ENCODE results near the gene ZNF236. TPM values are rescaled to one million over a fixed set of nuclear protein-coding genes. Genes with fewer than 3 reads are reported as not detected.
"Not testable (repeated sequence)": the region's sequence is repeated elsewhere in the genome, so short reads cannot be mapped to it uniquely, and the experiment has no call there.

Gene ZNF236
- total and polyA plus RNA-seq, 2 donors = 4.0 to 10.4 TPM

DNA sequence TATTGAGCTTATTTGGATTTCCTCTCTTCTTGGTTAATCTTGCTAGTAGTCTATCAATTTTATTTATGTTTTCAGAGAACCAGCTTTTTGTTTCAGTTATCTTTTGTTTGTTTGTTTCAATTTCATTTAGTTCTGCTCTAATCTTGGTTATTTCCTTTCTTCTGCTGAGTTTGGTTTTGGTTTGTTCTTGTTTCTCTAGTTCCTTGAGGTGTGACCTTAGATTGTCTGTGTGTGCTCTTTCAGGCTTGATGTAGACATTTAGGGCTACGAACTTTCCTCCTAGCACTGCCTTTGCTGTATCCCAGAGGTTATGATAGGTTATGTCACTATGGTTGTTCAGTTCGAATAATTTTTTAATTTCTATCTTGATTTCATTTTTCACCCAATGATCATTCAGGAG is 141.6 kb downstream of the ZNF236 start:
- peaks cover 23 to 33% of the 10 kb centered on the region in 2 donors for H3K36me3 ChIP-seq (ENCODE audit: control insufficient read depth in 2 of 2, insufficient read depth in 2 of 2, low read length in 1 of 2)
- no peak overlapping the region for H3K4me3 ChIP-seq (ENCODE audit: low read length in 2 of 2)
- 95% methylated on average over 2 of the region's 2 CpGs for WGBS
- no peaks in the 10 kb centered on the region for H3K9me3 ChIP-seq (ENCODE audit: control insufficient read depth in 2 of 2, insufficient read depth in 1 of 2, low read length in 1 of 2)
- DNase-seq (ENCODE audit: low read depth in 6 of 9, low spot score in 9 of 9) = no peak
- peaks cover 0 to 3% of the 10 kb centered on the region in 2 donors for H3K4me1 ChIP-seq (ENCODE audit: control insufficient read depth in 2 of 2, insufficient read depth in 2 of 2, low read length in 2 of 2)
- H3K27me3 ChIP-seq (ENCODE audit: control insufficient read depth in 2 of 2, insufficient read depth in 1 of 2, low read length in 1 of 2) = no peaks in the 10 kb centered on the region
- H3K27ac ChIP-seq (ENCODE audit: low read depth in 1 of 2, low read length in 1 of 2) = no peak overlapping the region

DNA sequence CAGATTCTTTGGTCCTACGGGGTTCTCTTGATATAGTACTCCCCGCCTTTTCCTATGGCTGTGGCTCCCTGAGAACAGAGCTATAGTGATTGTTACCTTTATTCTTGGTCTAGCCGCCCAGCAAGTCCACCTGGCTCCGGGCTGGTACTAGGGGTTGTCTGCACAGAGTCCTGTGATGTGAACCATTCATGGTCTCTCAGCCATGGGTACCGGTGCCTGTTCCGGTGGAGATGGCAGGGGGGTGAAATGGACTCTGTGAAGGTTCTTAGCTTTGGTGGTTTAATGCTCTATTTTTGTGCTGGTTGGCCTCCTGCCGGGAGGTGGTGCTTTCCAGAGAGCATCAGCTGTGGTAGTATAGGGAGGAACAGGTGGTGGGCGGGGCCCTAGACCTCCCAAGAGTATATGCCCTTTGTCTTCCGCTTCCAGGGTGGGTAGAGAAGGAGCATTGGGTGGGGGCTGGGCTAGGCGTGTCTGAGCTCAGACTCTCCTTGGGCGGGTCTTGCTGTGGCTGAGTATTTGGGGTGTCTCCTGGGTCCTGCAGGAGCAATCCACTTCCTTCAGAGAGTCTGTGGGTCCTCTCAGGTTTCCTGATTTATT is 143.3 kb downstream of the ZNF236 start:
- H3K36me3 ChIP-seq (ENCODE audit: control insufficient read depth in 2 of 2, insufficient read depth in 2 of 2, low read length in 1 of 2) = peaks cover 9 to 21% of the 10 kb centered on the region in 2 donors
- not testable (repeated sequence) for H3K27me3 ChIP-seq (ENCODE audit: control insufficient read depth in 2 of 2, insufficient read depth in 1 of 2, low read length in 1 of 2); H3K9me3 ChIP-seq (ENCODE audit: control insufficient read depth in 2 of 2, insufficient read depth in 1 of 2, low read length in 1 of 2); H3K27ac ChIP-seq (ENCODE audit: low read depth in 1 of 2, low read length in 1 of 2); H3K4me3 ChIP-seq (ENCODE audit: low read length in 2 of 2); H3K4me1 ChIP-seq (ENCODE audit: control insufficient read depth in 2 of 2, insufficient read depth in 2 of 2, low read length in 2 of 2); DNase-seq (ENCODE audit: low read depth in 6 of 9, low spot score in 9 of 9)
- WGBS = 96% methylated on average over 11 of the region's 11 CpGs

DNA sequence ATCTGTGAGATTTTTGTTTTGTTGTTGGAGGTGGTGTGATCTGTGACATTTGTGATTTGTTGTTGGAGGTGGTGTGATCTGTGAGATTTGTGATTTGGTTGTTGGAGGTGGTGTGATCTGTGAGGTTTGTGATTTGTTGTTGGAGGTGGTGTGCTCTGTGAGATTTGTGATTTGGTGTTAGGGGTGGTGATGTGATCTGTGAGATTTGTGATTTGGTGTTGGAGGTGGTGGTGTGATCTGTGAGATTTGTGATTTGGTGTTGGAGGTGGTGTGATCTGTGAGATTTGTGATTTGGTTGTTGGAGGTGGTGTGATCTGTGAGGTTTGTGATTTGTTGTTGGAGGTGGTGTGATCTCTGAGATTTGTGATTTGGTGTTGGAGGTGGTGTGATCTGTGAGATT is 144.9 kb downstream of the ZNF236 start:
- H3K4me3 ChIP-seq (ENCODE audit: low read length in 2 of 2); H3K27me3 ChIP-seq (ENCODE audit: control insufficient read depth in 2 of 2, insufficient read depth in 1 of 2, low read length in 1 of 2); H3K27ac ChIP-seq (ENCODE audit: low read depth in 1 of 2, low read length in 1 of 2); H3K9me3 ChIP-seq (ENCODE audit: control insufficient read depth in 2 of 2, insufficient read depth in 1 of 2, low read length in 1 of 2); DNase-seq (ENCODE audit: low read depth in 6 of 9, low spot score in 9 of 9); H3K4me1 ChIP-seq (ENCODE audit: control insufficient read depth in 2 of 2, insufficient read depth in 2 of 2, low read length in 2 of 2): not testable (repeated sequence)
- peaks cover 5 to 18% of the 10 kb centered on the region in 2 donors for H3K36me3 ChIP-seq (ENCODE audit: control insufficient read depth in 2 of 2, insufficient read depth in 2 of 2, low read length in 1 of 2)

DNA sequence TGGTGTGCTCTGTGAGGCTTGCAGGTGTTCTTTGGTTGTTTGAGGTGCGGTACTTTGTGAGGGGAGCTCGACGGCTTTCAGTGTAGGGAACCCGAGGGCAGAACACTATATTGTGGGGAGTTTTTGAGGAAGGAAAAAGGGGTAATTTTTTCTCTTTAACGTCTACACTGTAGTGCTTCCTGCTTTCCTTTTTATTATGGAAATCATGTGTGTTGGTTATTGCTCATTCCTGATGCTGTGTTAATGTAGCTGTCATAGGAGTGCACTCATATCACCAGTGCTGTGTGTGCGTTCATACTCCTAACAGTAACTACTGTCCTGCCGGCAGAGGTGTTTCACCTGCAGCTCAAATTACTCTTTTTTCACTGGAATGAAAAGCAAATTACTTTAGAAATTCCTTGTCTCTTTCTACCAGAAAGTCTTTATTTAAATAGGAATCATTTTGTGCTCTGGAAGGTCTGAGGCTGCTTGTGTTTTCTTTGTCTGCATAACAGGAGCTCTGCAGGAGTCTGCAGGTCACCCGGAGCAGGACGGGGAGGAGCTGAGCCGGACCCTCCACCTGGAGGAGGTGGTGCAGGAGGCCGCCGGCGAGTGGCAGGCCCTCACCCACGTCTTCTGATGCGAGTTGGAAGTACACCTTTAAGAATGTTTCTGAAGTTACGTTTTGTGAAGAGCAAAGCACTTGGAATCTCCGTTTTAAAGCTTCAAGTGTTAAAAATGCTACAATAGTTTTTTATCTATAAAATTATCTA is 145.5 kb downstream of the ZNF236 start:
- H3K27ac ChIP-seq (ENCODE audit: low read depth in 1 of 2, low read length in 1 of 2) = no peak overlapping the region
- no peak overlapping the region for H3K4me3 ChIP-seq (ENCODE audit: low read length in 2 of 2)
- H3K9me3 ChIP-seq (ENCODE audit: control insufficient read depth in 2 of 2, insufficient read depth in 1 of 2, low read length in 1 of 2) = no peaks in the 10 kb centered on the region
- H3K27me3 ChIP-seq (ENCODE audit: control insufficient read depth in 2 of 2, insufficient read depth in 1 of 2, low read length in 1 of 2) = no peaks in the 10 kb centered on the region
- H3K4me1 ChIP-seq (ENCODE audit: control insufficient read depth in 2 of 2, insufficient read depth in 2 of 2, low read length in 2 of 2) = peaks cover 0 to 7% of the 10 kb centered on the region in 2 donors
- DNase-seq (ENCODE audit: low read depth in 6 of 9, low spot score in 9 of 9) = no peak
- peaks cover 5 to 18% of the 10 kb centered on the region in 2 donors for H3K36me3 ChIP-seq (ENCODE audit: control insufficient read depth in 2 of 2, insufficient read depth in 2 of 2, low read length in 1 of 2)
- 68% methylated on average over 17 of the region's 17 CpGs for WGBS

DNA sequence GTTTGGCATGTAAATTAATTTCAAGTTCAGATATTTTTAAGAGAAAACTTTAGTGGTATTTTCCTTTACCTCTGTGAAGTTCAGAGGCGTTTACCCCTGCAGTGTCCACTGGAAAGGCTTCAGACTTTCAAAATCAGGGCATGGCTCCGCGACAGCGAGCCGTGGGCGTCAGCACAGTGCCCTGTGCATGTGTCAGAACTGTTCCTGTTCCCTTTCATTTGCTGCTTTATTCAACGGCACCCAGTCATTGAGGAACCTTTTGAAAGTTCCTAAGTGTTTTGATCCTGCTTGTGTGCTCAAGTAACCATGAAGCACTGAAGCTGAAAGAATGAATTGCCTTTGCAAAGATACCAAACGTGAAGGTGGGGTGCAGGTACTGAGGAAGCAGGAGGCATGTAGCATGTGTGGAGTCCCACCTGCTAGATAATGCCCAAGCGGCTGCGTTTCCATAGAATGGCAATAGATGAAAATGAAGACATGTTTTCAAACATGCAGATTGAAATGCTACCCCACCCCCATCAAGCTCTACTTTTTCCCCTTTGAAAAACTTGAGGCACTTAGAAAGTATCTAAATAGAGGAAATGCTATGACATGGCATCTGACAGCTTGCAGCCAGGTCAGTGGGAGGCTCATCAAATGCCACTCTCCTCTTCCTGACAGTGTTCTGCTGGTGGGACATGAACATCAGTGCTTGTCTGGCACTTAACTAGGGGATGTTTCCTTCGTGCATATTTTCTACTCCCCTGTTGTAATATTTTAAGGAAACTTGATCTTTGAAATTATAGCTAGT is 148.6 kb downstream of the ZNF236 start:
- DNase-seq (ENCODE audit: low read depth in 6 of 9, low spot score in 9 of 9) = no peak
- WGBS = 86% methylated on average over 11 of the region's 11 CpGs
- H3K27ac ChIP-seq (ENCODE audit: low read depth in 1 of 2, low read length in 1 of 2) = no peak overlapping the region
- peaks cover 0 to 15% of the 10 kb centered on the region in 2 donors for H3K4me1 ChIP-seq (ENCODE audit: control insufficient read depth in 2 of 2, insufficient read depth in 2 of 2, low read length in 2 of 2)
- H3K4me3 ChIP-seq (ENCODE audit: low read length in 2 of 2) = no peak overlapping the region
- no peaks in the 10 kb centered on the region for H3K27me3 ChIP-seq (ENCODE audit: control insufficient read depth in 2 of 2, insufficient read depth in 1 of 2, low read length in 1 of 2)
- H3K36me3 ChIP-seq (ENCODE audit: control insufficient read depth in 2 of 2, insufficient read depth in 2 of 2, low read length in 1 of 2) = peaks cover 5 to 21% of the 10 kb centered on the region in 2 donors
- no peaks in the 10 kb centered on the region for H3K9me3 ChIP-seq (ENCODE audit: control insufficient read depth in 2 of 2, insufficient read depth in 1 of 2, low read length in 1 of 2)

DNA sequence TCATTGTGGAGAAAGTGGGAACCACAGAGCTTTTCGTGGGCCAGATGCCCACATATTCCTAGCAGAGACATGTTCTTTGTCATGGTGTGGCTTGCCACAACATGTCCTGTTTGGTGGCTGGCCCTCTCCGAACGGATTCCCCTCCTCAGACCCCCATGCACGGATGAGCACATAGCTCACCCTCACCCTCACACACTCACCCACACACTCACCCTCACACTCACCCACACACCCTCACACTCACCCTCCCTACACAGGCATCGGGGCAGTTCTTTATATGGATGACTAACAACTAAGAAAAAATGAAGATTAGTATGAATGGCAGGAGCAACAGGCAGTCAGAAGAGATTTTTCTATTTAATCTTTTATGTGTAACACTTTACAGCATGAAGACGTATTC is 149.9 kb downstream of the ZNF236 start:
- Histone ChIP-seq H3K36me3 (ENCODE audit: control insufficient read depth in 2 of 2, insufficient read depth in 2 of 2, low read length in 1 of 2) (peaks cover 0 to 15% of the 10 kb centered on the region in 2 donors), H3K9me3 (ENCODE audit: control insufficient read depth in 2 of 2, insufficient read depth in 1 of 2, low read length in 1 of 2) (no peaks in the 10 kb centered on the region), H3K27ac (ENCODE audit: low read depth in 1 of 2, low read length in 1 of 2) (no peak overlapping the region), H3K4me3 (ENCODE audit: low read length in 2 of 2) (no peak overlapping the region), H3K4me1 (ENCODE audit: control insufficient read depth in 2 of 2, insufficient read depth in 2 of 2, low read length in 2 of 2) (peaks cover 0 to 15% of the 10 kb centered on the region in 2 donors), H3K27me3 (ENCODE audit: control insufficient read depth in 2 of 2, insufficient read depth in 1 of 2, low read length in 1 of 2) (no peaks in the 10 kb centered on the region)
- DNase-seq (ENCODE audit: low read depth in 6 of 9, low spot score in 9 of 9) = no peak
- 95% methylated on average over 6 of the region's 6 CpGs for WGBS

DNA sequence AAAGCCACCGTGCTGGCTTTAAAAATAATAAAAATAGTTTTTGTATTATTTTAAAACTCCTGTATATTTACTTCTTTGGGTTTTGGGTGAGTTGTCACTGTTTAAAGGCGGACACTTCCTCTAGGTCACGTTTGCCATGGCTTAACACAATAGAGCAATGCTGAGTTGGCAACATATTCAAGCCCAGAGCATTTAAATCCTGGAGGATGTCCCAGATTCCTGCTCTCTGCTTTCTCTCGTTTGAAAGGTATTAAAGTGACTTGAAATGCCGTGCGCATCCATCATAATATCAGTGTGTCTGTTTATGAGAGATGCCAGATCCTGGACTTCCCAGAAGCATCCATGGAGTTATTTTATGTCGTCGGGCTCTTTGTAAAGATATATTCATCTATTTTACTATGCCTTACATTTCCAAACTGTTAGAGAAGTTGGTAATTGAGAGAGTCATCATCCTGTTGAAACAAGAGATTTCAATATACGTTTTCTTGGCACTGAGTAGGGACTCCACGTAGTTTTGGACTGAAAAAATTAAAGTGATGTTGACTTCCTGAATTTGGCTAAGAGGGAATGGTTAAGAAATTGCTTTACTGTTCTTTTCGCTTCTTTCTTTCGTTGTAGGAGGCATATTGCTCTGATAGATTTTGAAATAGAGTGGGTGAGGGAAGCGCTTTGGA is 150.6 kb downstream of the ZNF236 start:
- H3K27me3 ChIP-seq (ENCODE audit: control insufficient read depth in 2 of 2, insufficient read depth in 1 of 2, low read length in 1 of 2) = no peaks in the 10 kb centered on the region
- WGBS = 93% methylated on average over 13 of the region's 13 CpGs
- peaks cover 0 to 13% of the 10 kb centered on the region in 2 donors for H3K36me3 ChIP-seq (ENCODE audit: control insufficient read depth in 2 of 2, insufficient read depth in 2 of 2, low read length in 1 of 2)
- H3K27ac ChIP-seq (ENCODE audit: low read depth in 1 of 2, low read length in 1 of 2) = peak overlapping the region in 1 of 2 donors; percentile 32
- H3K9me3 ChIP-seq (ENCODE audit: control insufficient read depth in 2 of 2, insufficient read depth in 1 of 2, low read length in 1 of 2) = no peaks in the 10 kb centered on the region
- peaks cover 0 to 15% of the 10 kb centered on the region in 2 donors for H3K4me1 ChIP-seq (ENCODE audit: control insufficient read depth in 2 of 2, insufficient read depth in 2 of 2, low read length in 2 of 2)
- DNase-seq (ENCODE audit: low read depth in 6 of 9, low spot score in 9 of 9) = no peak
- H3K4me3 ChIP-seq (ENCODE audit: low read length in 2 of 2) = no peak overlapping the region

DNA sequence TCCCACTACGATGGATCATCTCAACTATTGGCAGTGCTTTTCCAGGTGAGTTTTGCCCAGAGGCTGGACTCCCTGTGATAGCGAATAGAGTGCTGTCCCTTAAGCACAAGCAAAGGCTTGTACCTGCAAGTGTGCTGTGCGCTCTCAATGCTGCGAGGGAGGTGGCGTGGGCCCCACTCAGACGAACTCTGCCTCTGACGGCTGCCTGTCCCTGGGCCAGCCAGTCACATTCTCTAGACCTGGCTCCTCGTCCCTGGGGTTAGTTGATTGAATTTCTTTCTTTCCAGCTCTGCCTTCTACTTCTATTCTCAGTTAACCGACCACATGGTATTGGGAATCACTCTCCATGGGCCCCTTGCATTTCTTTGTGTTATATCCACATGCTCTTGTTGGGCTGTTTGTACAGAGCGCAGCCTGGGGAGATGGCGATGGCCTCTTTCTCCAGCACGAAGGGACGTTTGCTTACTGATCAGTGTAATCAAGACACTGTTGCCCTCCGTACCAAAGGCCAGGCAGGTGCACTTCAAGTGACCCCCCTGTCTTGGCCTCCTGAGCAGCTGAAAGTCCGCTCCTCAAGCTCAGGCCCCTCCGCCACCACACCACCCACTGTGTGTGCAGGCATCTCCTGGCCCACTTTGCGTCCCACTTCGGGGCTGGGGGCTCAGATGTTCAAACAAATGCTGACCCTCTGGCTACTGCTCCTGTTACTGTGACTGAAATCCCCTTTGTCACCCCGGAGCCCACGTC is 151.3 kb downstream of the ZNF236 start:
- DNase-seq (ENCODE audit: low read depth in 6 of 9, low spot score in 9 of 9) = no peak
- Histone ChIP-seq H3K27ac (ENCODE audit: low read depth in 1 of 2, low read length in 1 of 2) (peak overlapping the region; percentile 32 to 46), H3K36me3 (ENCODE audit: control insufficient read depth in 2 of 2, insufficient read depth in 2 of 2, low read length in 1 of 2) (peaks cover 0 to 11% of the 10 kb centered on the region in 2 donors)

More for the DNA sequence above, 151.3 kb downstream of the ZNF236 start:
- Histone ChIP-seq H3K4me3 (ENCODE audit: low read length in 2 of 2) (no peak overlapping the region), H3K4me1 (ENCODE audit: control insufficient read depth in 2 of 2, insufficient read depth in 2 of 2, low read length in 2 of 2) (peaks cover 0 to 18% of the 10 kb centered on the region in 2 donors), H3K27me3 (ENCODE audit: control insufficient read depth in 2 of 2, insufficient read depth in 1 of 2, low read length in 1 of 2) (no peaks in the 10 kb centered on the region), H3K9me3 (ENCODE audit: control insufficient read depth in 2 of 2, insufficient read depth in 1 of 2, low read length in 1 of 2) (no peaks in the 10 kb centered on the region)
- WGBS = 96% methylated on average over 20 of the region's 20 CpGs

All from thymus (tissue), 11 donors.